CD4-positive, alpha-beta T cell treated with Interferon gamma for 1 hour (primary cell): ENCODE data around the gene PLA2G4A.

Experiments
- DNase-seq: peaks from one replicate; pipeline ENCODE4 v3.0.0-alpha.2; 2020

The PLA2G4A gene

GRCh38 chr1:186828611-186829454, at the start of gene PLA2G4A:
TSS of gene PLA2G4A (plus strand) at chr1:186828949. CDS start at chr1:186854355, 25,406 bp downstream.
- peak; percentile 2 for DNase-seq

DNA sequence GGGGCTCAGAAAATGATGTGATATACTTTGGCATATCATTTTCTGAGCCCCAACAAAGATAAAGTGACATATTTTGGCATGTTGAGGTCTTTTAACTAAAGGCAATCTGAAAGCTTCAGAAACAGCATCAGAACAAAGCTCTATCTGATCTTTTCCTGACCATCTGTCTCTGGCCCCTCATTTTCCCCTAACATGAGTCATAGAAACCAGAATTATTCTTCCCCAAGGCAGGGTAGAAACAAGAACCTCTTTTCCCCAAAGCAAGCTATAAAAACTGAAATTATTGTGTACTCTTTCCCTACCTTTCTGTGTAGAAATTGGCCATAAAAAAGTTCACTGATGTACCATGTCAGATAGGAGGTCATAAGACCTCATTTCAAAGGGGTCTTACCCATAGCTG, 48.7 kb upstream of the PLA2G4A start:
- DNase-seq = no peak

- no peak for DNase-seq
Measured at GRCh38 chr1:186781730-186782129, 47.0 kb upstream of the PLA2G4A start.

DNA sequence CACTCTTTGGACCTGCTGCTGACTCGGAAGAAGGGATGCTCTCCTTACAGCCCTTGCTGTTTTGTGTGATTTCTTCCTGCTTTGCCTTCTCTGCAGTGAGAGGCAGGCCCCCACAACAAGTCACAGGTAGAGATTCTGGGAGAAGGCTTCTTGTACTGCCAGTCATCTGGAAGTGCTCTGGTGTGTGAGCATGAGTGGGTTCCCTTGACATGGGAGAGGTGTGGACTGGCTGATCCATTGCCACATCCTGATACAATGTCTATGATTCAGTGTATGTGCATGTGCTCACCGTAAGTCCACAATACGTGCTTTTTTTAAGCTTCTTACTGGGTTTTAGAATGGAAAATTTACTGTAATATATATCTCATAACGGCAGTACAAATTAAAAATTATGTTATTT, 46.0 kb upstream of the PLA2G4A start:
- no peak for DNase-seq

GRCh38 chr1:186783193-186783592, 45.6 kb upstream of the PLA2G4A start:
- DNase-seq = no peak

GRCh38 chr1:186785503-186785902, 43.2 kb upstream of the PLA2G4A start:
- no peak for DNase-seq

DNA sequence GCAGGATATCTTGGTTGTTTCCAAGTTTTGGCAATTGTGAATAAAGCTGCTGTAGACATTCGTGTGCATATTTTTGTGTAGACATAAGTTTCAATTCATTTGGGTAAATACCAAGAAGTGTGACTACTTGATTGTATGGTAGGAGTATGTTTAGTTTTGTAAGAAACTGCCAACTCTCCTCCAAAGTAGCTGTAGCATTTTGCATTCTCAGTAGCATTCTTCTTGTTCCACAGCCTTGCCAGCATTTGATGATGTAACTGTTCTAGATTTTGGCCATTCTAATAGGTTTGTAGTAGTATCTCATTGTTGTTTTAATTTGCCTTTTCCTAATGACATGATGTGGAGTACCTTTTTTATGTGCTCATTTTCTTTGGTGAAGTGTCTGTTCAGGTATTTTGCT, 38.6 kb upstream of the PLA2G4A start:
- DNase-seq = no peak

DNA sequence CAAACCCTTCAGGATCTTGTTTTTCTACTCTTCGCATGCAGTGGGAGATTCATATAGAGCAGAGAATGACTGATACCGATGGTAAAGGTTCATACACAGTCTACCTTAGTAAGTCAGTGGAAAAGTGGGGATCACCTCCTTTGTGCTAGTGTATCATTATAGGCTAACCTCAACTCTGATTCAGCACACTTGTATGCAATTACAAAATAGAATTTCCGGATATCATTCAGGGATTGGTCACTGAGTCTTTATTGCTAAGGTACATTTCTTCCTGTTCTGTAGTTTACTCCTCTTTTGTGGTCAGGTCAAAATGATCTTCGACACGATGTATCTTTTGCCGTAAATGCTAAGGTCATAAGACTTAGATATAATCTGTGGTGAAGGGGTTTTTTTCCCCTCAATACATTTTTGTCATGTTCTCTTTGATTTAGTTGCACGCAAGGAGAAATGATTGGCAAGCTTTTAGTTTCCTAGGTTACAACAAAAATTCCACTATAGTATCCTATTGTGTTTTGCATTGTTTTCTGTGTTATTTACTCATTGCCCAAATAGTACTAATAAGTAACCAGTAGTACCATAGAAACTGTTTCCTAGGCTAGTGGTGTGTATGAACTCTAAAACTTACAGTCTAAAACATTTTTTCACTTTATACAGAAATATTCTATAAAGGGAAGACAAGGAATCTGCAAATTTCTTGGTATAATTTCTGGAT, 35.7 kb upstream of the PLA2G4A start:
- DNase-seq = no peak

DNA sequence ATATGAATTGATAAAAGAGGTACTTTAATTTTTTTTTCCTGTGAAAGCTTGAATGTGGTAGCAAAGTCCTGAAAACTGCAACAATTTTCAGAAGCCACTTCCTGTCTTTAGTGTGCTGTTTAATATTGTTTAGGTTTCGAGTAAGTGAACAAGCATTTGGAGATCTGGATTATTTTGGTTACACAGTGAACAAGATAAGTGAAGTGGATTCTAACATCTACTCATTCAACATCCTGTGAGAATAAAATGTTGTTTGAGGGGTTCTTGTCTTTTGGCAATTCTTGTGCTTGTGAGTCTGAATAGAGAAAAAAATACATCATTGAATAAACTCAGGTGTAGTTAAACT, 35.2 kb upstream of the PLA2G4A start:
- no peak for DNase-seq

GRCh38 chr1:186798960-186799688, 29.6 kb upstream of the PLA2G4A start:
- no peak for DNase-seq

GRCh38 chr1:186799689-186800054, 29.1 kb upstream of the PLA2G4A start:
- no peak for DNase-seq

DNA sequence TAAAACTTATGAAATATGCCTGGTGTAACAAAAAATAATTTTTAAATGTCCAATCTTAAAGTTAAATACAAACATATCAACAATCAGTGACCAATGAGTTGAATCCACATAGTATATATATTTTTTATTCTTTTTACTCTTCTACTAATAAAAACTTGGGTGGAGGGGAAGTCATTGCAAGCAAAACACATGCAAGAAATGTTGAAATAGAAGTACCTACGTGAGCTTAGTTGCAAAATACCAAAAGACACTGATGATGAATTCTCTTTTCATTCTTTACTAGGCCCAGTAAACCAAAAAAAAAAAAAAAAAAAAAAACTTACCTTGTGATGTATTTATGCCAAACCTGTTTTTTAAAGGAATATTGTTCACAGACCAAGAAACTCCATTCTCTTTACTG, 26.4 kb upstream of the PLA2G4A start:
- no peak for DNase-seq

DNA sequence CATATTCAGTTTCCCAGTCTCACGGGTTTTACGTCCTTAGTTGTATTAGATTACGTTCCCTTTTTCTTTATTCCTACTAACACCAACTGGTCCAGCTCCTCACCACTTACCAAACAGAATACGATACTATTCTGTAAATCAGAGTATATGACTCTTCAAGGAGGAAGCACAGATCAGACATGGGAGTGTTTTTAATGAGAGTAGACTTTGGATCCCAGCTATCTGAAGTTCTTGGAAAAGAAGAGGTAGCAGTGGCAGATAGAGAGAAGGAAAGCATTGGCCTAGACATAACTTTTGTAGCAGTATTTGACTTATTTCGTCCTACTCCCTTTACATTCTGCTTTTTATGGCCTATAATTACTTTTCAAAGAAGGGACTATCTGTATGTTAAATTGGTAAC, 24.1 kb upstream of the PLA2G4A start:
- DNase-seq = no peak

GRCh38 chr1:186806477-186806876, 22.3 kb upstream of the PLA2G4A start:
- DNase-seq = no peak

DNA sequence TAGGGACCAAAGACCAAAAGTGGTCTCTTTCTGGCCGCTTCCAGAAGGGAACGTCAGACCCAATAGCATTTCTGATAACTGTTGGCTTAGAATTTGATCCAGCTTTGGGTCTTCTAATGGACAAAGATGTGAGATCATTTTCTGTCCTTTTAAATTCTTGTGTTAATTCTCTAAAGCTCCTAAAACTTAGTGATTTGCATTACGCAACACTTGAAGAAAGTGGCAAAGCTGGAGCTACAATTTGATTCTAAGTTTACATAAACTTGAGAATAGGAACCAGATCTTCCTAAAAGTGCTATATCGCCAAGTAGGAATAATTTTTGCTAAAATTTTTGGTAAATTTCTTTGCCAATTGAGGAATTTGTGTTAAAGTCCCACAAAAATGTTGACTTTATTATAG, 21.6 kb upstream of the PLA2G4A start:
- DNase-seq = no peak

- no peak for DNase-seq
Measured at GRCh38 chr1:186811892-186812291, 16.9 kb upstream of the PLA2G4A start.

- no peak for DNase-seq
Measured at GRCh38 chr1:186812570-186812969, 16.2 kb upstream of the PLA2G4A start.

GRCh38 chr1:186813420-186813819, 15.3 kb upstream of the PLA2G4A start:
- no peak for DNase-seq

DNA sequence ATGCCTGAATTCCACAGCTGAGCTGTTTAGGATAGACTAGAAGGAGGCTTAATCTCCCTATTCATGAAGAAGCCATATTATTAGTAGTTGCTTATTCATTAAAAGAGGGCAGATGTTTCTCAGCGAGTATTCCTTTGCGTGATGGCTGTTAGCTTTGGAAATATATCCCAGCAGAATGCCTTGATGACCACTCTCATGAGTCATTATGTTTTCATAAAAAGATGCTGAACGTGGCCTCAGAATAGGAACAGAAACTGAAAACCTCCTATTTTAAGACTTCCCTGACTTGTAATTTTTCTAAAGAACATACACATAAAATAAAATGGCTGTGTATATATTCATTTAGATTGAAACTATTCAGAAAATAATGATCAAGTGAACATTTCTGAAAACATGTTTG, 9.6 kb upstream of the PLA2G4A start:
- no peak for DNase-seq

- no peak for DNase-seq
Measured at GRCh38 chr1:186819563-186819962, 9.2 kb upstream of the PLA2G4A start.

DNA sequence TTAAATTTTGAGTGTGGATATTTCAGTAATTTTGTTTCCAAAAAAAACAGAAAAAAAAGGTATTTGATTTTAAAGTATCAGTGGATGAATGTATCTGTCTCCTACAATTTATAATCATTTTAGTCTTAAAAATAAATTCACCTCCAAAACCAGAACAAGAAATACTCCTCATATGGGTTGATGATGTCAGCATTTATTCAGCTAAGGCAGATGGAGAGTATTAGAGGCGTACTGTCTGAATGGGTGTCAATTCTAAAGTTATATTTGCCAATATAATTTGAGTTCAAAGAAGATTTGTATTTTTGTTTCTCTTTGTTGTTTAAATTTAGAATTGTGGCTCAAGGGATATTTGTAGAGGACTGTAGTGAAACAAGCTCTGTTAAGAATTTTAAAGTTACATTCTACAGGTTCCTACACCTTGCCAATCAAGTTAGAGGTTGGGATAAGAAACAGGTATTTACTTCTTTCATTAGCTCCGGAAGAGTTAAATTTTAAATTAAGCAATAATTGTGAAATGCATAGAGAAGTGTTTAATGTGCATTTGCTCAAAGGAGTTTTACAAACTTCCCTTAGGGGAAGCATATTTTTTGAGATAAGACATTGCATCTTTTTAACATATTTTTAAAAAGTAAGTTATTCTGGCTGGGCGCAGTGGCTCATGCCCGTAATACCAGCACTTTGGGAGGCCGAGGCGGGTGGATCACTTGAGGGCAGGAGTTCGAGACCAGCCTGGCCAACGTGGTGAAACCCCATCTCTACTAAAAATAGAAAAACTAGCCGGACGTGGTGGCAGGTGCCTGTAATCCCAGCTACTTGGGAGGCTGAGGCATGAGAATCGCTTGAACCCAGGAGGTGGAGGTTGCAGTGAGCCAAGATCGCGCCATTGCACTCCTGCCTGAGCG, 1.2 kb downstream of the PLA2G4A start:
- DNase-seq = no peak

DNA sequence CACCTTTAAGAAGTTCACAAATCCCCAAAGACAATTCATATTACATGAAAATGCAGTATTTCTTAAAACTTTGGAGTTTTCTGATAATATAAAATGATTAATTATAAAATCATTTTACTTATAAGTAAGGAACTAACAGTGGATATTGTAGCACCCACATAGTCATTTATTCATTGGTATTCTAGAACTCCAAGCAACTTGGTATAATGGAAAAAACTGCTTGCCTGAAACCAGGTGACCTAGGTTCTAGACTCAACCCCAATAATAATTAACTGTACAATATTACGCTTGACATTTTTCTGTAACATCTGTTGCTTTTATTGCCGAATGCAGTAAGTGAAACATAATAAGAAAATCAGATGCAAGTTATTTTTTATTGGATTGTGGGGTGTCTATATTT, 2.4 kb downstream of the PLA2G4A start:
- no peak for DNase-seq
